ENCODE measurements around the gene SNX9.
"Not testable (repeated sequence)": the region's sequence is repeated elsewhere in the genome, so short reads cannot be mapped to it uniquely, and the experiment has no call there.

Gene SNX9

DNA sequence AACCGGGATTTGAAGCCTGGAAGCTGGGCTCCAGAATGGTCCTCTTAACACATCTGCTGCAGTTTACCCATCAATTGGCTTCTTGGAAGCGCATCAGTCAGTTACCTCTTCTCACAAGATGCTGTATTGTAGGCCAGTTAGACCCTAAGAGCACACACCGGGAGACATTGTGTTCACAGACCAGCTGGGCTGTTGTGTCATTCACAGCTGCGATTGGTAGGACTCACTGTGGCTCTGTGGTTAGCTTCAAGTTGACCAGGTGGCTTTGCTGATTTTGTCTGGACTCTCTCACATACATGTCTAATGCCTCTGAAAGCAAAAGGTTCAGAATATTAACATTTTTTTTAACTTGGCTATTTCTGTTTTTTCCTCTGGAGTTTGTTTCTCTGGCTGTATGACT is 64.8 kb downstream of the SNX9 start:
- no peak for DNase-seq (ENCODE audit: low read depth)

DNA sequence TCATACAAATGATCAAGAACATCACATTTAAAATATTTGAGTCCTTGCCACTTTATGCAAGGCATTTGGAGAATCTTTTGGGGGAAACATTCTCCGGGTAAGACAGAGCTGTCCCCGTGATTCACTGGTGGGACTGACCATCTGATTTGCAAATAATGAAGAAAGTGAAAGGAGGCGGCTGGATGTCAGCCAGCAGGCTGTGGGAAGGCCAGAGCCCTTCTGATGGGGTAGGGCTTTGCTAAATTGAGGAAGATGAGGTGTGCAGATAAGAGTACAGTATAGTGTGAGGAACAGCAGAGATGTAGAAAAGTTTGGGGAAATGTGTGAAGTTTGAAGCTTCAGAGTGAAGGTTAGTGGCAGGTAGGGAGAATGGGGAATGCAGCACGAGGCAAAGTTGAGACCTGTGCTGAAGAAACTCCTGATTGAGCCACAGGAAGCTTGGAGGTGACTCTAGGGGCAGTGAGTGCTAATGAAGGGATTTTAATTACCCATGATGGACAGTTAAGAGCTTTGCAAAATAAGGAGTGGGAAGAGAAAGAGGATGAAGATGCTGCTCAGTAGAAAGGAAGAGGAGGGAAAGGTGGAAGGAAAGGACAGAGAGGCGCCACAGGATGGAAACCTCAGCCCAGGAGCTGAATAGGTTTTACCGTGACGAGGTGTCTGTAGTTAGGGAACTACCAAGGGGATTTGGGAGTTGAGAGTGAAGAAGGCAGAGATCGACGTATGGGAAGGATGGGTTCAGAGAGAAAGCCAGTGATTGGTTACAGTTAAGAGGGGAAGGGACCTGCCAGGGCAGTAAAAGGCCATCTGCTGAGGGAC is 68.7 kb downstream of the SNX9 start:
- peak; percentile 55 for DNase-seq (ENCODE audit: low read depth)

DNA sequence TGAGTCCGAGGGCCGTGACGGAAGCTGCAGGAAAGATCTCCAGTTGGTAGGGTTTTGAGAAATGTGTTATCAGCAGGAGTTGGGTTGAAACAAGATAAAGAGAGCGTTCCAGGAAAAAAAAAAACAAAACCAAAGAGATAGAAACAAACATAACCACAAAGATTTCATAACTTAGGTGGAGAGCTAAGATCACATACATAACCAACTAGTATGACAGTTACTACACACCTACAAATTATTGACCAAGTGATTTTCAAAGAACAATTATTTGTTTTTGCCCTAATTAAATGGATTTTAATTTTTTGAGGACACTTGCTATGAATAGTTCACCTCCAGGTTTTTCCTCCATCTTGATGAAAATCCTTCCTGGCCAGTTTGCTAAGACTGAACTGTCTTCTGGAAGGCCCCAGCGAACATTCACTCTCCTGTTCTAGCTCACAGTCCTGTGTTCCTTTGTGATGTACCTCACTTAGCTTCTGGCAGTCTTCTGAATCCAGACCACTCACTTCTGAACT is 69.4 kb downstream of the SNX9 start:
- peak; percentile 75 for DNase-seq (ENCODE audit: low read depth)

DNA sequence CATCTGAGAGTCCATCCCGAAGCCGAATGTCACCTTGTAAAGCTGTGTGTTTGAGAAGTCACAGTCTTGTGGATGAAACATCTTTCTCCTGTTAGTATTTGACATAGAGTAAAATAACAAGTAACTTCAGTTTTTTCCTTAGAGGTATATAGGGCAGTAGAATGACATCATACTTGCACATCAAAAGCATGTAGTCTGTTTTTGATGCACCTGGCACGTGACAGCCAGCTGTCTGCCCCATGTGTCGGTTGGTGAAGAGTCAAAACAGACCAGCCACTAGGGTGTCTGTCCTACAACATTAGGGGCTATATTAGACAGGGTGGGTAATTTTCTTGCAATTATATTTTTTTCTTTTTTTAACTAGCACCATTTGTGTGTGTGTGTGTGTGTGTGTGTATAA is 70.2 kb downstream of the SNX9 start:
- no peak for DNase-seq (ENCODE audit: low read depth)

DNA sequence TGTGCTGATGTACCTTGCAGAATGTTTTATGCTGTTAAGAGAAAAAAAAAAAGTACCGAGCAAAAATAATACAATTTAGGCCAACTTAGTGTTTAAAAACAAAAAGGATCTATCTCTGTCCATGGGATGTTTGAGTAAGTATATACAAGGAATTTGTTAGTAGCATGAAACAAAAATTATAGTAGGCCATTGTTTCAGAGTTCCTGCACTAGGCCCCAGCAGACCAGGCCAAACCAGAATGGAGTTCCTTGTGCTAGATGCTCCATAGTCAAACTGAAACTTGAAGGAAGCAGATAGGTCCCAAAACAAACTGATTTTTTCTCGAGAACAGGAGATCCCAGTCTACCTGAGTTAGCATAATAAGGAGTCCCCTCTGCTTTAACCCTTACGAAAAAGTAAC is 72.5 kb downstream of the SNX9 start:
- DNase-seq (ENCODE audit: low read depth), result no peak

DNA sequence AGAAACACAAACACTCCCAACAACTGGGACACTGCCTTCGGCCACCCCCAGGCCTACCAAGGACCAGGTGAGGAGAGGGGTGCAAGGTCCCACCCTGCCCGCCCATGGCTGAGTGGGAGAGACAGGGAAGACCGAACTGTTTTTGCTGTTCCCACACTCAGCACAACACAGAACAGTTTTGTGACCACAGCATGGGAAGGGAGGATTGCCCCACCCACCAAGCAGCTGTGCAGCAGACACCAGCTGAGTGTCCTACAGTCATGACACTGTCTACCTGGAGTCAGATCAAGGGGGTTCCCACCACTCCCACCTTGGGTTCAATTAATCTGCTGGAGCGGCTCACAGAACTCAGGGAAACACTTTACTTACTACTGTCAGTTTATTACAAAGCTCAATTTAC is 73.9 kb downstream of the SNX9 start:
- DNase-seq (ENCODE audit: low read depth), result no peak

DNA sequence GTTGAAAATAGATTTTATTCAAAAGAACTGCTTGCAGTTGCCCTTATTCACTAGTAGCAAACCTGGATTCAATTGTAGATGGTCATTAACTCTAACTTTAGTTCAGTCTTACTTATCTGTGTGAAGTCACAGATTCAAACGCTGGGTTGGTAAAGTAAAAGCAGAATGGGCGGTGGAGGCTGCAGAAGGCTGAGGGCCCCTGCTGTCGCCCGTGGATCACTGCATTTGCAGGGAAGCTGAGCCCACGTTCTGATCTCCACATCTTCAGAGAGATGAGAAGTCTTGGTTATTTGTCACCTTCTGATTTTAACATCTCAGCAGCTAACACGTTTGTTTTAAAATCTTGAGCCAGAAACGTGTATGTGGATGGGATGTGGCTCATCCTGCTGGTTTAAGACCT is 75.1 kb downstream of the SNX9 start:
- no peak for DNase-seq (ENCODE audit: low read depth)

DNA sequence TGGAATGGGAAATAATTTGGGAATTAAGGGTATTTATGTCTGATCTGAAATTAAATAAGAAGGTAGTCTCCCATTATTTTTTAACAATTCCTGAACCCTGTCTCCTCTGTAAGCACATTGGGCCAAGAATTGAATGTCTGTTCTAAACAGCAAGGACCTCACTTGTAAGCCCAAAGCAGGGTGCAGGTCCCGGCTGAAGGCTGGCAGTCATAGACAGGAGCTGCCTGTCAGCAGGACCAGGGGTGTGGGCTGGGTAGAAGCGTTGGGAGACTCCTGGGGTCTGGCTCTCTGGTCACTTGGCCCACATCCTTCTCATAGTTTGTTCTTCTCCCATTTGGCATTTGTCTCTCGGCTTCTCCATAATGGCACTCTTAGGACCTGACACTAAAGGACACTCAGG is 75.6 kb downstream of the SNX9 start:
- no peak for DNase-seq (ENCODE audit: low read depth)

DNA sequence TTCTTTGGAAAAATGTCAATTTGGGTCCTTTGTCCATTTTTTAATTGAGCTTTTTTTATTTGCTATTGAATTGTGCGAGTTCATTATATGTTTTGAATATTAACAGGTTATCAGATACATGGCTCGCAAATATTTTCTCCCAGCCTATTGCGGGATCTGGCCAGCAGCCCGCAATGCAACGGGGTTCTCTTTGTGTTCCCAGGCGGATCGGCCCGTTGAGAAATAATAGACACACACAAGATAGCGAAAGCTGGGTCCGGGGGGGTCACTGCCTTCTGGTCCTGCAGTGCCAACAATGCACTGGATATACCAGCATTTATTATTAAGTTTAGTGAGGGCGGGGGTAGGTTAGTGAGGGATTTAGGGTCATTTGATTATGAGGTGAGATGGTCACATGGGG is 77.2 kb downstream of the SNX9 start:
- not testable (repeated sequence) for DNase-seq (ENCODE audit: low read depth)

DNA sequence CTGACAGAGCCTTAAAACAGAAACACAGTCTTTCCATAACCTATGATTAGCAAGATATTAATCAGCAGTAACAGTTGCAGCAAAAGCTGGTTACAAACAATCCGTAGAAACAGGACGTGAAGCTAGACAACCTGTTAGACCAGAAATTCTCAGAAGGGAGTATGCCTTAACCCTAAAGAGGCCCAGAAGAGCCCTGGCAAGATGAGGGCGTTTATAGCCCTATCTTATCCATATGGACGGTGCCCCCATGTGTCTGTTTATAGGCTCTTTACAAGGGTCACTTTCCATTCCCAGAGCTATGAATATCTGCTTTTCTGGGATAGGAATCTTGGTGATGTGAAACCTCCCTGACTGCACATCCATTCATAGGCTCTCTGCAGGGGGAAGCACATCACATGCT is 77.7 kb downstream of the SNX9 start:
- DNase-seq (ENCODE audit: low read depth), result not testable (repeated sequence)

DNA sequence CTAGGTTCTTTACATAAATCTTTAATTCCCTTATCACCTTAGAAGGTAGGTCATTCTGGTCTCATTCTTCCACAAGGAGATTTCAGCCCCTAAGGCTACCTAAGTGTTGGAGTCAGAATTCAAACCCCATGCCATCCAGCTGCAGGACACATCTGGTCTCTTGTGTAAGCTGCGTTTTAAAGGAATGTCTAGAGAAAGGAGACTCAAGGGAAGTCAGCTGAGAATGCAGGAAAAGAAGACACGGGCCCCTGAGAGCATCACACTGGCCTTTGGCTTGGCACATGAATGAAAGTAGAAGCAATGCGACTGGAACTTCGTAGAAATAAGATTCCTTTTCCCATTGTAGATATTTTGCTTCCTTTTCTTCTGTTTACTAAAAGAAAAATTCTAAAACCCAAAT is 82.0 kb downstream of the SNX9 start:
- DNase-seq (ENCODE audit: low read depth), result no peak

DNA sequence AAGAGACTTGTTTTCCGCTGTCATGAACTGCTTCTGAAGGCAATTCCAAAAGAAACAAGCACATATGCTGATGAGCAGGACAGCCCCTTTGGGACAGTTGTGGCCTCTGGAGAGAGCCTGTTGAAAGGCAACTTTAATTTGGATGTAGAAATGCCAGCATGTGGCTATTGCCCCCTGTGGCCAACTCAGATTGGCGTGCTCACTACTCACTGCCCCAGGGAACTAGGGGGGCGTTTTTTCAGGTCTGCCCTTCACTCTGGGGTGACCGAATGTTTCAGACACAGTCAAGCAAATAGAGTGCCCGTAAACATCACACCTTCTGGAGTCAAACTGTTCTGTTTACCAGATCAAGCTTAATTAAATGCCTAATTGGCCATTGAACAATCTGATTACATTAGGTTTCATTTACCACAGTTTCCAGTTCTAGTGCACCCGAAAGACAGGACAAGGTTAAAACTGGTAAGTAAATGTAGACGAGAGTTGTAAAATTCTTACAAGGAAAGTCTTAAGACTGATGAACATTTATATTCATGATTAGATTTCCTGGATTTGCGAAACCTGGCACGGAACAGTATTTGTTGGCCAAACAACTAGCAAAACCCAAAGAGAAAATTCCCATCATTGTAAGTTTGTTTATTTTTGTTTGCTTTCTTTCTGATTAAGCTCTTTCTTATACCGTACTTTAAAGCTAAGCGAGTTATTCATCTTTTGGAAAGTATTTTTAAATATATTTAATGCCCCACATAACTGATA is 82.7 kb downstream of the SNX9 start:
- DNase-seq (ENCODE audit: low read depth), result no peak

DNA sequence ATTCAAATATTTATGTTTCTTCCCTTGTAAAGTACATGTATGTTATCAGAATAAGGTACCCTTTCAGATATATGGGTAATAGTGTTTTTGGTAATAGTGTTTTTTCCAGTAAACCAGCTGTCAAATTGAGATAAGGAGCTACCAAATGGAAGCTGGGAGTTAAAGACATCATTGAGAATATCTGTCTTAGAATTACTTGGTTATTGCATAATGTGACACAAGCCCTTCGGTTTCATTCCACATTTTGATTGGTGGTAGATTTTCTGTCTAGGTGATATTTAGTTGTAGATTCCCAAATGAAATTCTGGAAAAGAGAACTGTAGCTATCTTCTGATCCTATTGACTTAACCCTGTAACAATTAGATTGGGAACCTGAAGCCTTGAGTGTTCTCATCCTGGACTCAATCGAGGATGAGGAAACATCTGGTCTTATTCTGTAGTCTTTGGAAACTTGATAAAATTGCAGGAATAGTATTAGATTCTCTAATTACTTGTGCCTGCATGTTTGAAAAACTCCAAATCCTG is 83.6 kb downstream of the SNX9 start:
- DNase-seq (ENCODE audit: low read depth), result no peak

DNA sequence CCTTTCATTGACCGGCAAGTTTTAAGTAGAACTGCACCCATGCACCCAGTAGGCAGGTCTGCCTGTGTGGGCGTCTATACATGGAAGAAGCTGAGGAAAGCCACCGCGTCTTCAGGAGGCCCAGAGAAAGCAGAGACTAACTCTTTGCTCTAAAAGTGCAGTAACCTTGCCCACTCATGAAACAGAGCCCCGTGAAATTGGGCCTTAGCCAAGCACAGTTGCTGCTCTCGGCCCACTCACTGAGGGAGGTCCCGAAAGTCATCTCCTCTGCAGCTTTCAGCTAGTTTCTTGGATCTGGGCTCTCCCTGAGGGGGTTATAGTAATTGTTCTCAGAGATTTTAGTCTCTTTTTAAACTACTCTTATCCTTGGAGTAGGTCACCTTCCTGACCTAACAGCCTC is 84.6 kb downstream of the SNX9 start:
- DNase-seq (ENCODE audit: low read depth), result no peak

DNA sequence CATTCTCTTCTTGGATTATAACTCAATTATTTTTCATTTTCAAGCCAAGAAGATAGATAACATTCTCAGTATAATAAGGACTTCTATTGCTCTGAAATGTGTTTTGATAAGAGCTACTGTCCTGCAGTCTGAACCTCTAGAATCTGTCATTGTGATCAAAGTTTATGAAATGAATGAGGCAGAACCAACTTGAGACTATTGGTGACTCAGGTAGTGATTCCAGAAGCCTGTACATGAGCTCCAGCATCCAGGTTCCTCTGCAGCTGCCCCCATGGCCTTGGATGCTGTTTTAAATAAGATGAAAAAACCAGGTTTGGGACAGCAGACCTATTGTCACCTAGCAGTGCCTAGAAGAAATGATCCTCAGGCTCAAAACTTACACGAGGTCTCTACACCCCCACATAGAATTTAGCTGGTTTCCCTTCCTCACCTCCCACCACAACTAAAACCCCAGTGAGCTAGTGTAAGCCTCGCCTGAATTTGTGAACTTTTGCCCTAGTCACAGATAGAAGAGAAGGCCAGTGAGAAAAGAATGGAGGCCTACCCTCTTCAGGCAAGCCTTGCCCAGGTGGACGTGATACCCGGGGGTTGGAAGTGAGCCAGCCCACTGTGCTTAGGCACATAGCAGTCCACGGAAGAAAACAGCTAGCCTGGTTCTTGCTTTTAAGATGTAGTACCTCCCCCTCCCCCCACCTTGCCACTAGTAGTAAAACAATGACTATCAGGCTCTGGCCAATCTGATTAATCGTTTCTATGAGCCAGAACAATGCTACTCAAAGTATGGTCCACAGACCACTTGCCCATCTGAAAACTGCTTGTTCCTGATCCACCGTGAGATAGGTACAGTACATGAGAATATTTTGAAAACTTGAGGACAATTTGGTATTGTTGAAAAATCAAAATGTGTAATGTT is 85.6 kb downstream of the SNX9 start:
- no peak for DNase-seq (ENCODE audit: low read depth)

DNA sequence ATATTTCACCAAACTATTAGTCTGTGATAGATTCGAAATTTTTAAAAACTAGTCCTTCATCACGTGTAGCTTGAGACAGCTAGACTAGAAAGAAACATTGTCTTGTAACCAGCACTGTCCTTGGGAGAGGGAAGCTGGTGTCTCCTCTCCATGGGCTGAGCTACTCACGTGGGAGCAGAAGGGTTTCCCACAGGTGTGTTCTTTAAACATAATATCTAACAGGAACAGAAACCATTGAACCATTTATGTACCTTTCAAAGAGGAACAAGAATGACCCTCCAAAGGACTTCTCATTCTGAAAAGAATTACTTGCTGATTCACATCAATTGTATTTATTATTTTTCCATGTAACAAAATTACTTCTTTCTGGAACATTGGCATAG is 86.2 kb downstream of the SNX9 start:
- no peak for DNase-seq (ENCODE audit: low read depth)

DNA sequence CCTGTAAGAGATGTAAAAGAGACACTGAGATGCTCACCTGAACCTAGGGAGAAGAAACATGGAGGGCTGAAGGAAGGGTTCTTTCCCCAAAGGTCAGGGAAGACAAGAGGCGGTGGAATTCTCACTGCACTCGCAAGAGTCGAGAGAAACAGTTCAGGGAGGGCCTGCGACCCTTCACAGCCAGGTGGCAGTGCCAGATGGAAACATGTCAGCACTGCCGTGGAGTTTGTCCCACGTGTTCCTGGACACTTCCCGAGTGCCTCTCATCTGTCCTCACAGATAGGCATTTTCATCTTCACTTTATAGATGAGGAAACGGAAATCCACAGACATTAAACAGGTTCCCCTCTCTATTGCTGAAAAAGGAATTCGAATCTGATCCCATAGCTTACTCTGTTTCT is 88.2 kb downstream of the SNX9 start:
- no peak for DNase-seq (ENCODE audit: low read depth)

DNA sequence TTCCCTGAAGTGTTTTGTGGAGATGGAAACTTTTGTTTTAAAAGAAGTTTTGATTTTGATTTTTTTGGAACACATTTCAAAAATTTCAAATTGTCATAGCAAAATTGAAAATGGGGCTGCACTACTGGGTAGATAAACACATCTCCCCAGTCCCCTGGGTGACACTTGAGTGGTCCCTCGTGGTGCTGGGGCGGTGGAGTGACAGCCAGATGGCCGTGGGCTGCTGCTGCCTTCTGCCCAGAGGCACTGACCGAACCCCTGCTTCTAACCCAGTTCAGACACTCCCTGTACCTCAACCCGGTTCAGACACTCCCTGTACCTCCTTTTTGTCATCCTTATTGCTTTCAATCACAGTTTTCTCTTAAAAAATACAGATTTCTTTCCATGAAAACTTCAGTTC is 88.7 kb downstream of the SNX9 start:
- DNase-seq (ENCODE audit: low read depth), result no peak

DNA sequence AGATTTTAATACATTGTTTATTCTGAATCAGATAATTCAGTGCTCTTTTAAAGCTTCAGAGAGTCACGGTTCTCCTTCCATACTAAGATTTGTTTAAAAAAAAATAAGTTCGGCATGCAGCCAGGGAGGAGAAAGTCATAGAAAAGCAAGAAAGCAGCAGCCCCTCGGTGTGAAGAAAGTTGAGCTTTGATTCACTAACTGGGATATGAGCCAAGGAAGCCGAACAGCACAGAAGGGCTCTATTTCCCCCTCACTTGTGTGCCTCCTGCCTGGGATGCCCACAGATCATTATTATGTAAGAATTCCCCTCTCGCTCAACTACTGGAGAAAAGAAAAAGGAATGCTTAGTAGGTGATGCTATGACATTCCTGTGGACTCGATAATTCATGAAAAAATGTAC is 89.3 kb downstream of the SNX9 start:
- peak; percentile 93 for DNase-seq (ENCODE audit: low read depth)

DNA sequence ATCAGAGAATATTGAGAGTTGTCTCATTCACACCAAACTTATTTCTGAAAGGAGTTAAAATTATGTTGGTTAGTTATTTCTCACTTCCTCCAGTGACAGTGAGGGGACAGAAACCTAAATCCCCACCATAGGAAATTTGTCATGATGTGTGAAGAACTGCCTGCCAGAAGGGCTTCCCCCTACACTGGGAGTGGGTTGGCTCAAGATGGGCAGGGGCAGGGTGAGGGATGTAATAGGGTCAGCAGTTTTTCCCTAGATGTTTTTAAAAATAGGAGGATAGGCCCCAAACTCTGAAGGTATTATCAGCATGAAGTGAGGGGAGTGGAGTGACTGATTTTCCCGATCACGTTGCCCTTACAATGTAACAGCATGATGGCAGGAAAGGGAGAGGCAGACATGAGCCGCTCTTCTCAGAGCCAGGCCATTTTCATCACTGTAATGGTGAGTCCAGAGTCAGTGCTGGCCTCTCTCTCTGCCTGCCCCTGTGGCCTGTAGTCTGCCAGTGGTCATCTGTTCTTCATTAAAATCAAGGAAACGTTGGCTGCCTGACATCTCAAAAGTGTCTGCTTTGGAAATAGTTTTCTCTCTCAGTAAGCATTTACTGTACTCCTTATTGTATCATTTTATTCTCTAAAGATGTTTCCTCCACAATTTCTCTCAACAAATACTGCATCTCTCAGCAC is 98.8 kb downstream of the SNX9 start:
- DNase-seq (ENCODE audit: low read depth), result no peak

DNA sequence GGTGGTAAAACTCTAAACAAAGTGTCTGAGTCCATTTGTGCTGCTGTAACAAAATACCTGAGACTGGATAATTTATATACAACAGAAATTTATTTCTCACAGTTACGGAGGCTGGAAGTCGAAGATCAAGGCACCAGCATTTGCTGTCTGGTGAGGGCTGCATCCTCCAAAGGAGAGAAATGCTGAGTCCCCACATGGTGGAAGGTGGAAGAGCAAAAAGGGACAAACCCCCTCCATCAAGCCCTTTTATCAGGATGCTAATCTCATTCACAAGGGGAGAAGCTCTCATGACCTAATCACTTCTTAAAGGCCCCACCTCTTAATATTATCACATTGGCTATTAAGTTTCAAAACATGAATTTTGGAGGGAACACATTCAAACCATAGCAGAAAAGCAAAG is 102.7 kb downstream of the SNX9 start:
- DNase-seq (ENCODE audit: low read depth), result no peak

DNA sequence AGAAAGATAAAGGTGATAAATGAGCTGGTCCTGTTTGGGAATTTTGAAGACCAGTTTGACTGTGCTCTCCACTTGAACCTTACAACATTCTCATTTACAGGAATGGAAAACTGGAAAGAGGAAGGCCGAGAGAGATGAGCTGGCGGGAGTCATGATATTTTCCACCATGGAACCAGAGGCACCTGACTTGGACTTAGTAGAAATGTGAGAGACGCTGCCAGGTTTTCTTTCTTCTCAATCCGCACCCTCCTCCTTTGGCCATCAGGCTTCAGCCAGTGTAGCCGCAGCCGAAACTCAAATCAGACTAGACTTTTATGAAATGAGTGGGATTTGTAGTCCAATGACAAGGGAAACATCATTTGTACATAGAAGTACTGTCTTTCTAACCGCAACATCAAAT is 104.0 kb downstream of the SNX9 start:
- DNase-seq (ENCODE audit: low read depth), result no peak
